HEK293 (cell line): ENCODE data around the gene FNDC5.

Experiments
- CTCF ChIA-PET: fragments of 350-600 bp; formaldehyde crosslinking; extraction: SDS; loops from one replicate; lab custom pipeline; 2021; ENCODE audit warnings: antibody characterized with exemption; lab: Yijun Ruan, JAX
- POLR2A ChIA-PET: fragments of 300-600 bp; formaldehyde crosslinking; extraction: SDS; loops from one replicate; lab custom pipeline; 2020; ENCODE audit warnings: antibody characterized with exemption, inconsistent platforms; lab: Yijun Ruan, JAX
- H3K27ac ChIP-seq: fragments of 200-500 bp; sonication (Bioruptor generic); 2 replicates; pipeline ENCODE4 v1.5.1; 2014; ENCODE audit warnings: low read depth, low read length, control low read depth, inconsistent platforms; ENCODE audit errors: extremely low read depth
- H3K36me3 ChIP-seq, 2 experiments: fragments of 200-500 bp in 1 of 2; sonication (Bioruptor generic) in 1 of 2; 1 replicate in 1 of 2; 2 replicates in 1 of 2; pipeline ENCODE4 v1.5.1; 2014 to 2017; ENCODE audit warnings: inconsistent platforms in 2 of 2, low read length in 2 of 2; ENCODE audit not compliant: control insufficient read depth in 2 of 2, insufficient read depth in 1 of 2
- H3K4me1 ChIP-seq: fragments of 200-500 bp; sonication (Bioruptor generic); 2 replicates; pipeline ENCODE4 v1.5.1; 2014; ENCODE audit warnings: mild to moderate bottlenecking, low read length, inconsistent platforms; ENCODE audit not compliant: control insufficient read depth, insufficient read depth
- H3K4me3 ChIP-seq: 2 replicates; pipeline ENCODE4 v1.5.1; 2011; ENCODE audit warnings: low read depth, mild to moderate bottlenecking, control low read depth, low read length, moderate library complexity
- H3K9me3 ChIP-seq: fragments of 200-500 bp; sonication (Bioruptor generic); 2 replicates; pipeline ENCODE4 v1.5.1; 2014; ENCODE audit warnings: low read depth, low read length, inconsistent platforms; ENCODE audit not compliant: control insufficient read depth, insufficient read depth
- KLF10 ChIP-seq: fragments of 450-650 bp; IDR thresholded peaks from 2 replicates; pipeline ENCODE4 v1.5.1; 2018; ENCODE audit warnings: missing biosample characterization, mild to moderate bottlenecking, missing genetic modification characterization
- TCF7L2 ChIP-seq: IDR thresholded peaks from 2 replicates; pipeline ENCODE4 v1.6.1; 2011; ENCODE audit warnings: low read depth, mild to moderate bottlenecking, inconsistent platforms, low read length, moderate library complexity, borderline replicate concordance
- WT1 ChIP-seq: fragments of 450-650 bp; formaldehyde crosslinking; IDR thresholded peaks from 2 replicates; pipeline ENCODE4 v1.5.1; 2016; ENCODE audit warnings: missing biosample characterization, missing genetic modification characterization
- ZBTB17 ChIP-seq: fragments of 450-650 bp; formaldehyde crosslinking; IDR thresholded peaks from 2 replicates; pipeline ENCODE4 v1.5.1; 2016; ENCODE audit warnings: missing biosample characterization, missing genetic modification characterization
- ZIC2 ChIP-seq: fragments of 450-650 bp; formaldehyde crosslinking; IDR thresholded peaks from 2 replicates; pipeline ENCODE4 v1.5.1; 2016; ENCODE audit warnings: missing biosample characterization, missing genetic modification characterization
- ZNF174 ChIP-seq: fragments of 450-650 bp; formaldehyde crosslinking; IDR thresholded peaks from 2 replicates; pipeline ENCODE4 v1.5.0; 2017; ENCODE audit warnings: missing biosample characterization, mild to moderate bottlenecking, missing genetic modification characterization
- ZNF214 ChIP-seq: fragments of 450-650 bp; formaldehyde crosslinking; IDR thresholded peaks from 2 replicates; pipeline ENCODE4 v1.5.1; 2017; ENCODE audit warnings: missing biosample characterization, mild to moderate bottlenecking, missing genetic modification characterization, borderline replicate concordance
- ZNF239 ChIP-seq: fragments of 450-650 bp; formaldehyde crosslinking; IDR thresholded peaks from 2 replicates; pipeline ENCODE4 v1.5.1; 2016; ENCODE audit warnings: missing biosample characterization, missing genetic modification characterization
- ZNF311 ChIP-seq: fragments of 450-650 bp; formaldehyde crosslinking; IDR thresholded peaks from 2 replicates; pipeline ENCODE4 v1.5.1; 2017; ENCODE audit warnings: missing biosample characterization, missing genetic modification characterization, borderline replicate concordance
- ZNF324 ChIP-seq: fragments of 450-650 bp; formaldehyde crosslinking; IDR thresholded peaks from 2 replicates; pipeline ENCODE4 v1.5.1; 2016; ENCODE audit warnings: missing biosample characterization, missing genetic modification characterization
- ZNF404 ChIP-seq: fragments of 450-650 bp; formaldehyde crosslinking; IDR thresholded peaks from 2 replicates; pipeline ENCODE4 v1.5.1; 2017; ENCODE audit warnings: missing biosample characterization, missing genetic modification characterization
- ZNF518A ChIP-seq: fragments of 450-650 bp; formaldehyde crosslinking; conservative IDR thresholded peaks from 2 replicates; pipeline ENCODE4 v1.5.1; 2016; ENCODE audit warnings: low read depth, missing biosample characterization, missing genetic modification characterization
- ZNF558 ChIP-seq: fragments of 450-650 bp; formaldehyde crosslinking; IDR thresholded peaks from 2 replicates; pipeline ENCODE4 v1.5.1; 2016; ENCODE audit warnings: missing biosample characterization, missing genetic modification characterization
- ZNF785 ChIP-seq: fragments of 450-650 bp; formaldehyde crosslinking; IDR thresholded peaks from 2 replicates; pipeline ENCODE4 v1.5.1; 2016; ENCODE audit warnings: missing biosample characterization, missing genetic modification characterization
- TF ChIP-seq, protein P1 (sequence below): fragments of 450-650 bp; formaldehyde crosslinking; IDR thresholded peaks from 2 replicates; pipeline ENCODE4 v1.5.1; 2016; ENCODE audit warnings: missing biosample characterization, missing genetic modification characterization
- TF ChIP-seq, protein P2 (sequence below): fragments of 450-650 bp; formaldehyde crosslinking; IDR thresholded peaks from 2 replicates; pipeline ENCODE4 v1.5.1; 2016; ENCODE audit warnings: missing biosample characterization, missing genetic modification characterization
- TF ChIP-seq, protein P3 (sequence below): fragments of 450-650 bp; IDR thresholded peaks from 2 replicates; pipeline ENCODE4 v1.5.1; 2018; ENCODE audit warnings: missing biosample characterization, mild to moderate bottlenecking, missing genetic modification characterization
- TF ChIP-seq, protein P4 (sequence below): IDR thresholded peaks from 2 replicates; pipeline ENCODE4 v1.6.1; 2011; ENCODE audit warnings: mild to moderate bottlenecking, low read depth, low read length, borderline replicate concordance
- TF ChIP-seq, protein P5 (sequence below): fragments of 450-650 bp; formaldehyde crosslinking; IDR thresholded peaks from 2 replicates; pipeline ENCODE4 v1.5.1; 2016; ENCODE audit warnings: missing biosample characterization, missing genetic modification characterization, low read depth

The FNDC5 gene

GRCh38 chr1:32830092-32830852 is 40.4 kb downstream of the FNDC5 start:
- no peak overlapping the region for H3K4me3 ChIP-seq
- CTCF ChIA-PET: interaction anchor here (0.7 to 2.5 kb wide), 4 partner anchors 9 to 46 kb away, joined by 3 to 12 read pairs (median 3); no protein-coding TSS in a partner anchor
- H3K9me3 ChIP-seq: no peaks in the 10 kb centered on the region
- TF ChIP-seq ZBTB17 (tag by site-specific recombination) (no peak), ZNF239 (tag by site-specific recombination) (no peak), WT1 (tag by site-specific recombination) (no peak), ZIC2 (no peak), ZNF558 (no peak), ZNF518A (tag by site-specific recombination) (no peak), ZNF311 (tag by site-specific recombination) (no peak), ZNF214 (tag by site-specific recombination) (no peak), ZNF174 (tag by site-specific recombination) (no peak), ZNF324 (tag by site-specific recombination) (no peak), ZNF785 (tag by site-specific recombination) (no peak), TCF7L2 (no peak), ZNF404 (tag by site-specific recombination) (no peak), KLF10 (tag by site-specific recombination) (no peak)
- TF ChIP-seq, protein P1, sequence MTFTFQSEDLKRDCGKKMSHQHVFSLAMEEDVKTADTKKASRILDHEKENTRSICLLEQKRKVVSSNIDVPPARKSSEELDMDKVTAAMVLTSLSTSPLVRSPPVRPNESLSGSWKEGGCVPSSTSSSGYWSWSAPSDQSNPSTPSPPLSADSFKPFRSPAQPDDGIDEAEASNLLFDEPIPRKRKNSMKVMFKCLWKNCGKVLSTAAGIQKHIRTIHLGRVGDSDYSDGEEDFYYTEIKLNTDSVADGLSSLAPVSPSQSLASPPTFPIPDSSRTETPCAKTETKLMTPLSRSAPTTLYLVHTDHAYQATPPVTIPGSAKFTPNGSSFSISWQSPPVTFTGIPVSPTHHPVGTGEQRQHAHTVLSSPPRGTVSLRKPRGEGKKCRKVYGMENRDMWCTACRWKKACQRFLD (tag by site-specific recombination): no peak
- TF ChIP-seq, protein P2, sequence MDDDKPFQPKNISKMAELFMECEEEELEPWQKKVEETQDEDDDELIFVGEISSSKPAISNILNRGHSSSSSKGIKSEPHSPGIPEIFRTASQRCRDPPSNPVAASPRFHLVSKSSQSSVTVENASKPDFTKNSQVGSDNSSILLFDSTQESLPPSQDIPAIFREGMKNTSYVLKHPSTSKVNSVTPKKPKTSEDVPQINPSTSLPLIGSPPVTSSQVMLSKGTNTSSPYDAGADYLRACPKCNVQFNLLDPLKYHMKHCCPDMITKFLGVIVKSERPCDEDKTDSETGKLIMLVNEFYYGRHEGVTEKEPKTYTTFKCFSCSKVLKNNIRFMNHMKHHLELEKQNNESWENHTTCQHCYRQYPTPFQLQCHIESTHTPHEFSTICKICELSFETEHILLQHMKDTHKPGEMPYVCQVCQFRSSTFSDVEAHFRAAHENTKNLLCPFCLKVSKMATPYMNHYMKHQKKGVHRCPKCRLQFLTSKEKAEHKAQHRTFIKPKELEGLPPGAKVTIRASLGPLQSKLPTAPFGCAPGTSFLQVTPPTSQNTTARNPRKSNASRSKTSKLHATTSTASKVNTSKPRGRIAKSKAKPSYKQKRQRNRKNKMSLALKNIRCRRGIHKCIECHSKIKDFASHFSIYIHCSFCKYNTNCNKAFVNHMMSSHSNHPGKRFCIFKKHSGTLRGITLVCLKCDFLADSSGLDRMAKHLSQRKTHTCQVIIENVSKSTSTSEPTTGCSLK (tag by site-specific recombination): no peak
- TF ChIP-seq, protein P3, sequence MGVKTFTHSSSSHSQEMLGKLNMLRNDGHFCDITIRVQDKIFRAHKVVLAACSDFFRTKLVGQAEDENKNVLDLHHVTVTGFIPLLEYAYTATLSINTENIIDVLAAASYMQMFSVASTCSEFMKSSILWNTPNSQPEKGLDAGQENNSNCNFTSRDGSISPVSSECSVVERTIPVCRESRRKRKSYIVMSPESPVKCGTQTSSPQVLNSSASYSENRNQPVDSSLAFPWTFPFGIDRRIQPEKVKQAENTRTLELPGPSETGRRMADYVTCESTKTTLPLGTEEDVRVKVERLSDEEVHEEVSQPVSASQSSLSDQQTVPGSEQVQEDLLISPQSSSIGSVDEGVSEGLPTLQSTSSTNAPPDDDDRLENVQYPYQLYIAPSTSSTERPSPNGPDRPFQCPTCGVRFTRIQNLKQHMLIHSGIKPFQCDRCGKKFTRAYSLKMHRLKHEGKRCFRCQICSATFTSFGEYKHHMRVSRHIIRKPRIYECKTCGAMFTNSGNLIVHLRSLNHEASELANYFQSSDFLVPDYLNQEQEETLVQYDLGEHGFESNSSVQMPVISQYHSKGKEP (tag by site-specific recombination): no peak
- TF ChIP-seq, protein P4, sequence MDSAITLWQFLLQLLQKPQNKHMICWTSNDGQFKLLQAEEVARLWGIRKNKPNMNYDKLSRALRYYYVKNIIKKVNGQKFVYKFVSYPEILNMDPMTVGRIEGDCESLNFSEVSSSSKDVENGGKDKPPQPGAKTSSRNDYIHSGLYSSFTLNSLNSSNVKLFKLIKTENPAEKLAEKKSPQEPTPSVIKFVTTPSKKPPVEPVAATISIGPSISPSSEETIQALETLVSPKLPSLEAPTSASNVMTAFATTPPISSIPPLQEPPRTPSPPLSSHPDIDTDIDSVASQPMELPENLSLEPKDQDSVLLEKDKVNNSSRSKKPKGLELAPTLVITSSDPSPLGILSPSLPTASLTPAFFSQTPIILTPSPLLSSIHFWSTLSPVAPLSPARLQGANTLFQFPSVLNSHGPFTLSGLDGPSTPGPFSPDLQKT: no peak
- TF ChIP-seq, protein P5, sequence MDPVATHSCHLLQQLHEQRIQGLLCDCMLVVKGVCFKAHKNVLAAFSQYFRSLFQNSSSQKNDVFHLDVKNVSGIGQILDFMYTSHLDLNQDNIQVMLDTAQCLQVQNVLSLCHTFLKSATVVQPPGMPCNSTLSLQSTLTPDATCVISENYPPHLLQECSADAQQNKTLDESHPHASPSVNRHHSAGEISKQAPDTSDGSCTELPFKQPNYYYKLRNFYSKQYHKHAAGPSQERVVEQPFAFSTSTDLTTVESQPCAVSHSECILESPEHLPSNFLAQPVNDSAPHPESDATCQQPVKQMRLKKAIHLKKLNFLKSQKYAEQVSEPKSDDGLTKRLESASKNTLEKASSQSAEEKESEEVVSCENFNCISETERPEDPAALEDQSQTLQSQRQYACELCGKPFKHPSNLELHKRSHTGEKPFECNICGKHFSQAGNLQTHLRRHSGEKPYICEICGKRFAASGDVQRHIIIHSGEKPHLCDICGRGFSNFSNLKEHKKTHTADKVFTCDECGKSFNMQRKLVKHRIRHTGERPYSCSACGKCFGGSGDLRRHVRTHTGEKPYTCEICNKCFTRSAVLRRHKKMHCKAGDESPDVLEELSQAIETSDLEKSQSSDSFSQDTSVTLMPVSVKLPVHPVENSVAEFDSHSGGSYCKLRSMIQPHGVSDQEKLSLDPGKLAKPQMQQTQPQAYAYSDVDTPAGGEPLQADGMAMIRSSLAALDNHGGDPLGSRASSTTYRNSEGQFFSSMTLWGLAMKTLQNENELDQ (tag by site-specific recombination): no peak
- no peak overlapping the region for H3K27ac ChIP-seq
- POLR2A ChIA-PET: no interaction called here
- no peaks in the 10 kb centered on the region for H3K4me1 ChIP-seq
- peaks cover 74 to 92% of the 10 kb centered on the region in 2 experiments for H3K36me3 ChIP-seq
